Measurements from ENCODE around the gene ANK3. TPM values are rescaled to one million over a fixed set of nuclear protein-coding genes. Genes with fewer than 3 reads are reported as not detected.

ANK3 gene
- total and polyA plus RNA-seq, 4 experiments from 2014 or later: 7.2 to 90.1 (median 55.8) TPM

- H3K27ac Mint-ChIP-seq: no peak overlapping the region
- no peak for DNase-seq
- CTCF ChIA-PET (ENCODE audit: partially characterized antibody): no interaction called here
- H3K4me3 Mint-ChIP-seq: no peak overlapping the region
- Histone ChIP-seq H3K27me3 (ENCODE audit: insufficient read depth, low read length) (no peaks in the 10 kb centered on the region), H3K4me3 (ENCODE audit: low read length in 2 of 2) (no peak overlapping the region), H3K36me3 (ENCODE audit: insufficient read depth, low read length) (no peaks in the 10 kb centered on the region), H3K4me1 (ENCODE audit: insufficient read depth, low read length) (no peaks in the 10 kb centered on the region), H3K9me3 (ENCODE audit: control insufficient read depth in 1 of 2, low read length in 2 of 2) (no peaks in the 10 kb centered on the region), H3K27ac (ENCODE audit: low read depth, low read length) (no peak overlapping the region)
- POLR2A ChIA-PET (ENCODE audit: partially characterized antibody): no interaction called here
- intact Hi-C loops (cut with micrococcal nuclease): no loop called here
- H3K36me3 Mint-ChIP-seq: peaks cover 2 to 6% of the 10 kb centered on the region in 2 donors
- no peaks in the 10 kb centered on the region for H3K27me3 Mint-ChIP-seq
- no peaks in the 10 kb centered on the region for H3K9me3 Mint-ChIP-seq
- peaks cover 5 to 19% (median 15%) of the 10 kb centered on the region in 4 donors for H3K4me1 Mint-ChIP-seq
These were observed 78.9 kb downstream of the ANK3 start for GRCh38 chr10:60310740-60311139.

GRCh38 chr10:60309891-60310290 is 79.8 kb downstream of the ANK3 start:
- intact Hi-C loops (cut with micrococcal nuclease): no loop called here
- Histone ChIP-seq H3K9me3 (ENCODE audit: control insufficient read depth in 1 of 2, low read length in 2 of 2) (no peaks in the 10 kb centered on the region), H3K4me1 (ENCODE audit: insufficient read depth, low read length) (no peaks in the 10 kb centered on the region), H3K27me3 (ENCODE audit: insufficient read depth, low read length) (no peaks in the 10 kb centered on the region), H3K4me3 (ENCODE audit: low read length in 2 of 2) (no peak overlapping the region), H3K27ac (ENCODE audit: low read depth, low read length) (no peak overlapping the region), H3K36me3 (ENCODE audit: insufficient read depth, low read length) (no peaks in the 10 kb centered on the region)
- Mint-ChIP-seq H3K4me3 (no peak overlapping the region), H3K27me3 (no peaks in the 10 kb centered on the region), H3K9me3 (no peaks in the 10 kb centered on the region), H3K36me3 (peaks cover 2 to 6% of the 10 kb centered on the region in 2 donors), H3K27ac (no peak overlapping the region), H3K4me1 (peaks cover 6 to 13% (median 10%) of the 10 kb centered on the region in 4 donors)
- POLR2A ChIA-PET (ENCODE audit: partially characterized antibody): no interaction called here
- CTCF ChIA-PET (ENCODE audit: partially characterized antibody): interaction anchor here (0.7 kb wide), 1 partner anchor 25 kb away, joined by 3 read pairs; no protein-coding TSS in a partner anchor
- DNase-seq: no peak

- no peak overlapping the region for H3K27ac ChIP-seq (ENCODE audit: low read depth, low read length)
- ChIA-PET POLR2A (ENCODE audit: partially characterized antibody) (no interaction called here), CTCF (ENCODE audit: partially characterized antibody) (no interaction called here)
- no peaks in the 10 kb centered on the region for H3K4me1 ChIP-seq (ENCODE audit: insufficient read depth, low read length)
- no peaks in the 10 kb centered on the region for H3K27me3 ChIP-seq (ENCODE audit: insufficient read depth, low read length)
- peaks cover 6 to 11% (median 7%) of the 10 kb centered on the region in 4 donors for H3K4me1 Mint-ChIP-seq
- H3K36me3 ChIP-seq (ENCODE audit: insufficient read depth, low read length): no peaks in the 10 kb centered on the region
- H3K9me3 ChIP-seq (ENCODE audit: control insufficient read depth in 1 of 2, low read length in 2 of 2): no peaks in the 10 kb centered on the region
- H3K36me3 Mint-ChIP-seq: peaks cover 2 to 6% of the 10 kb centered on the region in 2 donors
- H3K27ac Mint-ChIP-seq: no peak overlapping the region
- H3K4me3 Mint-ChIP-seq: no peak overlapping the region
- intact Hi-C loops (cut with micrococcal nuclease): no loop called here
- DNase-seq: no peak
- no peaks in the 10 kb centered on the region for H3K9me3 Mint-ChIP-seq
- no peak overlapping the region for H3K4me3 ChIP-seq (ENCODE audit: low read length in 2 of 2)
- no peaks in the 10 kb centered on the region for H3K27me3 Mint-ChIP-seq
These were observed 80.3 kb downstream of the ANK3 start for GRCh38 chr10:60309371-60309770.

- no peaks in the 10 kb centered on the region for H3K27me3 ChIP-seq (ENCODE audit: insufficient read depth, low read length)
- Mint-ChIP-seq H3K27me3 (no peaks in the 10 kb centered on the region), H3K27ac (no peak overlapping the region), H3K4me1 (peaks cover 0 to 12% (median 6%) of the 10 kb centered on the region in 4 donors), H3K9me3 (no peaks in the 10 kb centered on the region), H3K36me3 (peaks cover 2 to 6% of the 10 kb centered on the region in 2 donors), H3K4me3 (no peak overlapping the region)
- DNase-seq: no peak
- no peaks in the 10 kb centered on the region for H3K9me3 ChIP-seq (ENCODE audit: control insufficient read depth in 1 of 2, low read length in 2 of 2)
- H3K4me1 ChIP-seq (ENCODE audit: insufficient read depth, low read length): no peaks in the 10 kb centered on the region
- intact Hi-C loops (cut with micrococcal nuclease): no loop called here
- no peak overlapping the region for H3K4me3 ChIP-seq (ENCODE audit: low read length in 2 of 2)
- ChIA-PET POLR2A (ENCODE audit: partially characterized antibody) (no interaction called here), CTCF (ENCODE audit: partially characterized antibody) (no interaction called here)
- no peaks in the 10 kb centered on the region for H3K36me3 ChIP-seq (ENCODE audit: insufficient read depth, low read length)
- H3K27ac ChIP-seq (ENCODE audit: low read depth, low read length): no peak overlapping the region
These were observed 84.2 kb downstream of the ANK3 start for GRCh38 chr10:60305380-60305892.

- Histone ChIP-seq H3K9me3 (ENCODE audit: control insufficient read depth in 1 of 2, low read length in 2 of 2) (no peaks in the 10 kb centered on the region), H3K36me3 (ENCODE audit: insufficient read depth, low read length) (no peaks in the 10 kb centered on the region), H3K4me3 (ENCODE audit: low read length in 2 of 2) (no peak overlapping the region), H3K4me1 (ENCODE audit: insufficient read depth, low read length) (no peaks in the 10 kb centered on the region), H3K27ac (ENCODE audit: low read depth, low read length) (no peak overlapping the region), H3K27me3 (ENCODE audit: insufficient read depth, low read length) (no peaks in the 10 kb centered on the region)
- POLR2A ChIA-PET (ENCODE audit: partially characterized antibody): no interaction called here
- H3K36me3 Mint-ChIP-seq: peaks cover 2 to 6% of the 10 kb centered on the region in 2 donors
- no peak overlapping the region for H3K27ac Mint-ChIP-seq
- H3K4me1 Mint-ChIP-seq: peaks cover 0 to 12% (median 6%) of the 10 kb centered on the region in 4 donors
- no peaks in the 10 kb centered on the region for H3K27me3 Mint-ChIP-seq
- no peak for DNase-seq
- intact Hi-C loops (cut with micrococcal nuclease): no loop called here
- no peaks in the 10 kb centered on the region for H3K9me3 Mint-ChIP-seq
- CTCF ChIA-PET (ENCODE audit: partially characterized antibody): no interaction called here
- H3K4me3 Mint-ChIP-seq: no peak overlapping the region
These were observed 84.8 kb downstream of the ANK3 start for GRCh38 chr10:60304829-60305379.

GRCh38 chr10:60303778-60304177 is 85.9 kb downstream of the ANK3 start:
- H3K4me1 ChIP-seq (ENCODE audit: insufficient read depth, low read length): no peaks in the 10 kb centered on the region
- intact Hi-C loops (cut with micrococcal nuclease): no loop called here
- H3K36me3 ChIP-seq (ENCODE audit: insufficient read depth, low read length): no peaks in the 10 kb centered on the region
- no peaks in the 10 kb centered on the region for H3K27me3 ChIP-seq (ENCODE audit: insufficient read depth, low read length)
- POLR2A ChIA-PET (ENCODE audit: partially characterized antibody): no interaction called here
- H3K4me3 Mint-ChIP-seq: no peak overlapping the region
- CTCF ChIA-PET (ENCODE audit: partially characterized antibody): no interaction called here
- H3K27ac Mint-ChIP-seq: no peak overlapping the region
- H3K27ac ChIP-seq (ENCODE audit: low read depth, low read length): no peak overlapping the region
- H3K36me3 Mint-ChIP-seq: peaks cover under 1 to 6% of the 10 kb centered on the region in 2 donors
- H3K4me1 Mint-ChIP-seq: peaks cover 0 to 12% (median 6%) of the 10 kb centered on the region in 4 donors
- H3K4me3 ChIP-seq (ENCODE audit: low read length in 2 of 2): no peak overlapping the region
- no peaks in the 10 kb centered on the region for H3K9me3 Mint-ChIP-seq
- DNase-seq: no peak
- no peaks in the 10 kb centered on the region for H3K9me3 ChIP-seq (ENCODE audit: control insufficient read depth in 1 of 2, low read length in 2 of 2)
- H3K27me3 Mint-ChIP-seq: no peaks in the 10 kb centered on the region

GRCh38 chr10:60299961-60300883 is 89.5 kb downstream of the ANK3 start:
- peaks cover 0 to 12% (median 5%) of the 10 kb centered on the region in 4 donors for H3K4me1 Mint-ChIP-seq
- H3K27ac Mint-ChIP-seq: no peak overlapping the region
- CTCF ChIA-PET (ENCODE audit: partially characterized antibody): no interaction called here

More at GRCh38 chr10:60299961-60300883, 89.5 kb downstream of the ANK3 start:
- Mint-ChIP-seq H3K4me3 (no peak overlapping the region), H3K36me3 (no peaks in the 10 kb centered on the region), H3K27me3 (no peaks in the 10 kb centered on the region), H3K9me3 (no peaks in the 10 kb centered on the region)
- H3K4me3 ChIP-seq (ENCODE audit: low read length in 2 of 2): no peak overlapping the region
- intact Hi-C loops (cut with micrococcal nuclease): no loop called here
- H3K27ac ChIP-seq (ENCODE audit: low read depth, low read length): no peak overlapping the region
- POLR2A ChIA-PET (ENCODE audit: partially characterized antibody): no interaction called here
- DNase-seq: no peak
- no peaks in the 10 kb centered on the region for H3K4me1 ChIP-seq (ENCODE audit: insufficient read depth, low read length)
- no peaks in the 10 kb centered on the region for H3K27me3 ChIP-seq (ENCODE audit: insufficient read depth, low read length)
- no peaks in the 10 kb centered on the region for H3K9me3 ChIP-seq (ENCODE audit: control insufficient read depth in 1 of 2, low read length in 2 of 2)
- H3K36me3 ChIP-seq (ENCODE audit: insufficient read depth, low read length): no peaks in the 10 kb centered on the region
